HFFc6 (cell line): ENCODE measurements around the gene SEMA6D. TPM values are rescaled to one million over a fixed set of nuclear protein-coding genes. Genes with fewer than 3 reads are reported as not detected.

Experiments
- DNase-seq: peaks from one replicate; pipeline ENCODE4 v3.0.0-alpha.2; 2018
- H3K27ac Mint-ChIP-seq: 2 replicates; pipeline ENCODE4 v1.8.0; 2020; ENCODE audit warnings: mild to moderate bottlenecking, mixed read lengths
- H3K27me3 Mint-ChIP-seq: 2 replicates; pipeline ENCODE4 v1.8.0; 2021; ENCODE audit warnings: mild to moderate bottlenecking, moderate library complexity, mixed read lengths; ENCODE audit not compliant: insufficient read depth
- H3K36me3 Mint-ChIP-seq: 2 replicates; pipeline ENCODE4 v1.8.0; 2021; ENCODE audit warnings: low read depth, mixed read lengths
- H3K4me1 Mint-ChIP-seq: 2 replicates; pipeline ENCODE4 v1.8.0; 2020; ENCODE audit warnings: low read depth, mixed read lengths
- H3K4me3 Mint-ChIP-seq: 2 replicates; pipeline ENCODE4 v1.8.0; 2020; ENCODE audit warnings: mild to moderate bottlenecking, moderate library complexity, mixed read lengths
- H3K9me3 Mint-ChIP-seq: 2 replicates; pipeline ENCODE4 v1.8.0; 2020; ENCODE audit warnings: mild to moderate bottlenecking, mixed read lengths
- CTCF ChIP-seq: fragments of 200-600 bp; sonication (generic); IDR thresholded peaks from 2 replicates; pipeline ENCODE4 v1.5.0; 2021; ENCODE audit warnings: antibody characterized with exemption, mild to moderate bottlenecking
- total RNA-seq, 6 experiments: library from RNA; stranded (reverse); fragmentation: NEBNext Ultra II Directional; extraction: Animal tissue kit (Norgen Biotek cat#: 25700); gene quantifications; 2 replicates in 1 of 6; 3 replicates in 5 of 6; pipeline ENCODE4 v1.2.3, GENCODE V29; 2021

The SEMA6D gene
- total RNA-seq, 6 experiments from 2014 or later = 1.4 to 2.8 (median 2.4) TPM

GRCh38 chr15:47792231-47792630 is 74.9 kb downstream of the SEMA6D start:
- Mint-ChIP-seq H3K4me1 (no peaks in the 10 kb centered on the region), H3K27me3 (peaks cover 3% of the 10 kb centered on the region), H3K9me3 (no peaks in the 10 kb centered on the region), H3K4me3 (no peak overlapping the region), H3K36me3 (no peaks in the 10 kb centered on the region), H3K27ac (no peak overlapping the region)
- DNase-seq = no peak
- no peak for TF ChIP-seq CTCF

- DNase-seq = no peak
- no peak overlapping the region for H3K27ac Mint-ChIP-seq
- H3K27me3 Mint-ChIP-seq = peaks cover 3% of the 10 kb centered on the region
- no peak for TF ChIP-seq CTCF
- H3K9me3 Mint-ChIP-seq = no peaks in the 10 kb centered on the region
- H3K4me3 Mint-ChIP-seq = no peak overlapping the region
- H3K36me3 Mint-ChIP-seq = no peaks in the 10 kb centered on the region
- no peaks in the 10 kb centered on the region for H3K4me1 Mint-ChIP-seq
Measured at GRCh38 chr15:47794252-47794914, 77.1 kb downstream of the SEMA6D start.

- Mint-ChIP-seq H3K27me3 (peaks cover 3% of the 10 kb centered on the region), H3K9me3 (no peaks in the 10 kb centered on the region), H3K4me1 (no peaks in the 10 kb centered on the region), H3K4me3 (no peak overlapping the region), H3K27ac (no peak overlapping the region), H3K36me3 (no peaks in the 10 kb centered on the region)
- no peak for TF ChIP-seq CTCF
- no peak for DNase-seq
Measured at GRCh38 chr15:47795864-47796263, 78.6 kb downstream of the SEMA6D start.

GRCh38 chr15:47796339-47796738 is 79.0 kb downstream of the SEMA6D start:
- Mint-ChIP-seq H3K27ac (no peak overlapping the region), H3K27me3 (peaks cover 3% of the 10 kb centered on the region), H3K4me1 (no peaks in the 10 kb centered on the region), H3K36me3 (no peaks in the 10 kb centered on the region), H3K9me3 (no peaks in the 10 kb centered on the region), H3K4me3 (no peak overlapping the region)
- DNase-seq = no peak
- no peak for TF ChIP-seq CTCF

GRCh38 chr15:47796830-47797229 is 79.5 kb downstream of the SEMA6D start:
- Mint-ChIP-seq H3K4me3 (no peak overlapping the region), H3K36me3 (no peaks in the 10 kb centered on the region), H3K27ac (no peak overlapping the region), H3K4me1 (no peaks in the 10 kb centered on the region), H3K27me3 (peaks cover 3% of the 10 kb centered on the region), H3K9me3 (no peaks in the 10 kb centered on the region)
- TF ChIP-seq CTCF = no peak
- no peak for DNase-seq
